ENCODE measurements around the gene CEP85. TPM values are rescaled to one million over a fixed set of nuclear protein-coding genes. Genes with fewer than 3 reads are reported as not detected.

Gene CEP85
- total RNA-seq, 1 donor from 2014 or later = 15.1 TPM

GRCh38 chr1:26278303-26278702 lies 44.3 kb downstream of the CEP85 start:
- DNase-seq = no peak

- peak; percentile 25 for DNase-seq
These were observed 44.9 kb downstream of the CEP85 start for GRCh38 chr1:26278724-26279455.

GRCh38 chr1:26279456-26280332 lies 45.7 kb downstream of the CEP85 start, which contains the start of gene SH3BGRL3:
Gene SH3BGRL3 (plus strand): TSS chr1:26280086. CDS start chr1:26280156, 70 bp downstream.
- peak; percentile 66 for DNase-seq

- no peak for DNase-seq
These were observed 46.5 kb downstream of the CEP85 start for GRCh38 chr1:26280333-26281042.

- DNase-seq = no peak
These were observed 47.3 kb downstream of the CEP85 start for GRCh38 chr1:26281091-26281958.

GRCh38 chr1:26281971-26282370 lies 48.0 kb downstream of the CEP85 start:
- DNase-seq = peak; percentile 38

- DNase-seq = no peak
These were observed 48.5 kb downstream of the CEP85 start for GRCh38 chr1:26282401-26282918.

GRCh38 chr1:26283279-26283853 lies 49.4 kb downstream of the CEP85 start:
- no peak for DNase-seq

GRCh38 chr1:26283871-26284596 lies 50.0 kb downstream of the CEP85 start:
- no peak for DNase-seq

- no peak for DNase-seq
These were observed 50.8 kb downstream of the CEP85 start for GRCh38 chr1:26284597-26285347.

- DNase-seq = no peak
These were observed 51.5 kb downstream of the CEP85 start for GRCh38 chr1:26285366-26286063.

- DNase-seq = no peak
These were observed 52.0 kb downstream of the CEP85 start for GRCh38 chr1:26286064-26286416.

GRCh38 chr1:26287033-26287711 lies 53.2 kb downstream of the CEP85 start:
- DNase-seq = no peak

GRCh38 chr1:26287811-26288210 lies 53.8 kb downstream of the CEP85 start:
- no peak for DNase-seq

GRCh38 chr1:26288311-26288941 lies 54.4 kb downstream of the CEP85 start:
- no peak for DNase-seq

- no peak for DNase-seq
These were observed 55.4 kb downstream of the CEP85 start for GRCh38 chr1:26289158-26290059.
